Fibroblast of lung (primary cell): ENCODE data around the gene EPHA5. TPM values are rescaled to one million over a fixed set of nuclear protein-coding genes. Genes with fewer than 3 reads are reported as not detected.

Source experiments
- DNase-seq, 2 donors: peaks; one replicate each; pipeline versions ENCODE4 v3.0.0 to v3.0.0-alpha.2; 2010; ENCODE audit warnings: low read depth in 2 of 2
- H2AFZ ChIP-seq: 2 replicates; pipeline ENCODE4 v1.5.1; 2012; ENCODE audit warnings: low read length, control low read depth, inconsistent platforms
- H3K27ac ChIP-seq: 2 replicates; pipeline ENCODE4 v1.5.1; 2011; ENCODE audit warnings: low read length, control low read depth; ENCODE audit not compliant: insufficient read depth
- H3K27me3 ChIP-seq: 2 replicates; pipeline ENCODE4 v1.5.1; 2011; ENCODE audit warnings: mild to moderate bottlenecking, low read length; ENCODE audit not compliant: control insufficient read depth, insufficient read depth
- H3K36me3 ChIP-seq: 2 replicates; pipeline ENCODE4 v1.5.1; 2011; ENCODE audit warnings: low read length; ENCODE audit not compliant: control insufficient read depth, insufficient read depth
- H3K4me1 ChIP-seq: 2 replicates; pipeline ENCODE4 v1.5.1; 2011; ENCODE audit warnings: low read length; ENCODE audit not compliant: control insufficient read depth, insufficient read depth; ENCODE audit errors: extremely low read depth
- H3K4me2 ChIP-seq: 2 replicates; pipeline ENCODE4 v1.5.1; 2011; ENCODE audit warnings: low read length, control low read depth; ENCODE audit not compliant: insufficient read depth; ENCODE audit errors: extremely low read depth
- H3K4me3 ChIP-seq, 4 experiments: fragments of 200-600 bp in 1 of 4; sonication (generic) in 1 of 4; replicated peaks in 1 of 4; 2 replicates each; pipeline ENCODE4 v1.5.1; 2011 to 2016; ENCODE audit warnings: low read length in 4 of 4, low read depth in 3 of 4, mild to moderate bottlenecking in 3 of 4, control low read depth in 2 of 4, inconsistent platforms in 1 of 4, mixed read lengths in 1 of 4; ENCODE audit not compliant: insufficient read depth in 1 of 4; ENCODE audit errors: control extremely low read depth in 1 of 4
- H3K79me2 ChIP-seq: 2 replicates; pipeline ENCODE4 v1.5.1; 2012; ENCODE audit warnings: mild to moderate bottlenecking, low read length, inconsistent platforms; ENCODE audit not compliant: control insufficient read depth, insufficient read depth
- H3K9ac ChIP-seq: 2 replicates; pipeline ENCODE4 v1.5.1; 2011; ENCODE audit warnings: mild to moderate bottlenecking, low read length, control low read depth; ENCODE audit not compliant: insufficient read depth
- H3K9me3 ChIP-seq: 2 replicates; pipeline ENCODE4 v1.5.1; 2012; ENCODE audit warnings: low read depth, low read length; ENCODE audit not compliant: control insufficient read depth, insufficient read depth
- H4K20me1 ChIP-seq: 2 replicates; pipeline ENCODE4 v1.5.1; 2011; ENCODE audit warnings: low read length; ENCODE audit not compliant: control insufficient read depth, insufficient read depth; ENCODE audit errors: extremely low read depth
- CTCF ChIP-seq, 2 donors: IDR thresholded peaks in 1 of 2; conservative IDR thresholded peaks in 1 of 2; 1 replicate in 1 of 2; 2 replicates in 1 of 2; pipeline ENCODE4 v1.5.1; 2011 to 2012; ENCODE audit warnings: low read length in 2 of 2, control low read depth in 1 of 2, inconsistent platforms in 1 of 2, low read depth in 1 of 2, mild to moderate bottlenecking in 1 of 2
- EZH2 ChIP-seq: IDR thresholded peaks from 2 replicates; pipeline ENCODE4 v1.5.1; 2012; ENCODE audit warnings: low read length, control low read depth, mild to moderate bottlenecking; ENCODE audit errors: missing control alignments
- polyA plus RNA-seq, 2 donors: library from polyadenylated mRNA; depleted of rRNA in 1 of 2; stranded (reverse) in 1 of 2; unstranded in 1 of 2; fragments of >200 nt; gene quantifications; 2 replicates each; pipeline ENCODE4 v1.2.1, GENCODE V29; 2011 to 2012; ENCODE audit warnings: missing spikeins in 1 of 2
- total RNA-seq: library from RNA; depleted of rRNA; stranded (reverse); fragments of >200 nt; gene quantifications from 2 replicates; pipeline ENCODE4 v1.2.1, GENCODE V29; 2014

Gene EPHA5
- total and polyA plus RNA-seq, 2 donors (not counting 1 experiment from before 2014, with no cell fraction given) = under 0.01 to 0.16 TPM

- Histone ChIP-seq H4K20me1 (no peaks in the 10 kb centered on the region), H3K4me1 (no peaks in the 10 kb centered on the region), H3K79me2 (no peaks in the 10 kb centered on the region), H3K9me3 (no peaks in the 10 kb centered on the region), H3K36me3 (no peaks in the 10 kb centered on the region), H2AFZ (no peak overlapping the region), H3K27me3 (no peaks in the 10 kb centered on the region), H3K4me3 (no peak overlapping the region), H3K27ac (no peak overlapping the region), H3K9ac (no peak overlapping the region), H3K4me2 (no peak overlapping the region)
- TF ChIP-seq EZH2 (no peak), CTCF (conservative IDR thresholded peaks at IDR 0.05 in 1 of 2, IDR thresholded peaks at IDR 0.05 in 1 of 2; ENCODE audit: low read depth in 1 of 2, low read length in 2 of 2) (no peak)
- no peak for DNase-seq
Measured at GRCh38 chr4:65592089-65592488, 78.2 kb downstream of the EPHA5 start.

GRCh38 chr4:65589921-65590320 is 80.4 kb downstream of the EPHA5 start:
- Histone ChIP-seq H3K4me2 (no peak overlapping the region), H3K27ac (no peak overlapping the region), H2AFZ (no peak overlapping the region), H3K79me2 (no peaks in the 10 kb centered on the region), H3K4me1 (no peaks in the 10 kb centered on the region), H3K4me3 (no peak overlapping the region), H4K20me1 (no peaks in the 10 kb centered on the region), H3K9ac (no peak overlapping the region), H3K36me3 (no peaks in the 10 kb centered on the region), H3K9me3 (no peaks in the 10 kb centered on the region), H3K27me3 (no peaks in the 10 kb centered on the region)
- no peak for DNase-seq
- no peak for TF ChIP-seq EZH2
- TF ChIP-seq CTCF (conservative IDR thresholded peaks at IDR 0.05 in 1 of 2, IDR thresholded peaks at IDR 0.05 in 1 of 2; ENCODE audit: low read depth in 1 of 2, low read length in 2 of 2) = no peak

GRCh38 chr4:65589331-65589730 is 81.0 kb downstream of the EPHA5 start:
- no peak for TF ChIP-seq EZH2
- no peak overlapping the region for H2AFZ ChIP-seq
- no peaks in the 10 kb centered on the region for H4K20me1 ChIP-seq
- H3K4me1 ChIP-seq = no peaks in the 10 kb centered on the region
- H3K27me3 ChIP-seq = no peaks in the 10 kb centered on the region
- no peaks in the 10 kb centered on the region for H3K79me2 ChIP-seq
- no peak for DNase-seq
- H3K9me3 ChIP-seq = no peaks in the 10 kb centered on the region
- H3K9ac ChIP-seq = no peak overlapping the region
- no peaks in the 10 kb centered on the region for H3K36me3 ChIP-seq
- H3K4me3 ChIP-seq = no peak overlapping the region
- H3K4me2 ChIP-seq = no peak overlapping the region
- no peak overlapping the region for H3K27ac ChIP-seq
